Measurements from ENCODE around the gene CLPSL2. TPM values are rescaled to one million over a fixed set of nuclear protein-coding genes. Genes with fewer than 3 reads are reported as not detected.

The CLPSL2 gene
- total RNA-seq, 1 donor = not detected

- Histone ChIP-seq H2AFZ (ENCODE audit: low read length) (no peak overlapping the region), H3K79me2 (ENCODE audit: insufficient read depth, low read length) (no peaks in the 10 kb centered on the region), H3K36me3 (ENCODE audit: insufficient read depth, low read length) (no peaks in the 10 kb centered on the region), H3K27me3 (ENCODE audit: insufficient read depth, low read length) (no peaks in the 10 kb centered on the region), H3K4me1 (ENCODE audit: insufficient read depth, low read length) (peaks cover 4% of the 10 kb centered on the region), H4K20me1 (ENCODE audit: insufficient read depth, low read length) (no peaks in the 10 kb centered on the region), H3K4me2 (ENCODE audit: insufficient read depth, low read length) (no peak overlapping the region), H3K9me3 (ENCODE audit: low read depth, low read length) (no peaks in the 10 kb centered on the region), H3K4me3 (ENCODE audit: insufficient read depth, low read length) (no peak overlapping the region), H3K27ac (ENCODE audit: low read depth, low read length) (no peak overlapping the region)
- no peak for TF ChIP-seq CTCF (IDR thresholded peaks at IDR 0.05; ENCODE audit: extremely low read depth, low read depth, low read length)
- peak; percentile 19 for DNase-seq (ENCODE audit: insufficient read length, low spot score, missing footprints)
Observed at GRCh38 chr6:35811699-35811995, 35.2 kb downstream of the CLPSL2 start.

GRCh38 chr6:35817515-35817914, 41.1 kb downstream of the CLPSL2 start:
- no peak for DNase-seq (ENCODE audit: insufficient read length, low spot score, missing footprints)
- no peaks in the 10 kb centered on the region for H3K27me3 ChIP-seq (ENCODE audit: insufficient read depth, low read length)
- TF ChIP-seq CTCF (IDR thresholded peaks at IDR 0.05; ENCODE audit: extremely low read depth, low read depth, low read length) = no peak
- H4K20me1 ChIP-seq (ENCODE audit: insufficient read depth, low read length) = no peaks in the 10 kb centered on the region
- H2AFZ ChIP-seq (ENCODE audit: low read length) = no peak overlapping the region
- no peak overlapping the region for H3K4me2 ChIP-seq (ENCODE audit: insufficient read depth, low read length)
- no peaks in the 10 kb centered on the region for H3K79me2 ChIP-seq (ENCODE audit: insufficient read depth, low read length)
- H3K9me3 ChIP-seq (ENCODE audit: low read depth, low read length) = peaks cover 2% of the 10 kb centered on the region
- H3K4me3 ChIP-seq (ENCODE audit: insufficient read depth, low read length) = no peak overlapping the region
- H3K27ac ChIP-seq (ENCODE audit: low read depth, low read length) = no peak overlapping the region
- no peaks in the 10 kb centered on the region for H3K4me1 ChIP-seq (ENCODE audit: insufficient read depth, low read length)
- no peaks in the 10 kb centered on the region for H3K36me3 ChIP-seq (ENCODE audit: insufficient read depth, low read length)

- Histone ChIP-seq H3K4me2 (ENCODE audit: insufficient read depth, low read length) (no peak overlapping the region), H3K27me3 (ENCODE audit: insufficient read depth, low read length) (no peaks in the 10 kb centered on the region), H3K4me1 (ENCODE audit: insufficient read depth, low read length) (no peaks in the 10 kb centered on the region), H3K27ac (ENCODE audit: low read depth, low read length) (no peak overlapping the region), H4K20me1 (ENCODE audit: insufficient read depth, low read length) (no peaks in the 10 kb centered on the region), H3K9me3 (ENCODE audit: low read depth, low read length) (no peaks in the 10 kb centered on the region), H3K36me3 (ENCODE audit: insufficient read depth, low read length) (no peaks in the 10 kb centered on the region), H2AFZ (ENCODE audit: low read length) (no peak overlapping the region), H3K79me2 (ENCODE audit: insufficient read depth, low read length) (no peaks in the 10 kb centered on the region), H3K4me3 (ENCODE audit: insufficient read depth, low read length) (no peak overlapping the region)
- DNase-seq (ENCODE audit: insufficient read length, low spot score, missing footprints) = no peak
- TF ChIP-seq CTCF (IDR thresholded peaks at IDR 0.05; ENCODE audit: extremely low read depth, low read depth, low read length) = no peak
Observed at GRCh38 chr6:35823601-35824000, 47.2 kb downstream of the CLPSL2 start.

- no peaks in the 10 kb centered on the region for H3K79me2 ChIP-seq (ENCODE audit: insufficient read depth, low read length)
- no peaks in the 10 kb centered on the region for H3K9me3 ChIP-seq (ENCODE audit: low read depth, low read length)
- H3K4me1 ChIP-seq (ENCODE audit: insufficient read depth, low read length) = no peaks in the 10 kb centered on the region
- H3K36me3 ChIP-seq (ENCODE audit: insufficient read depth, low read length) = no peaks in the 10 kb centered on the region
- no peaks in the 10 kb centered on the region for H3K27me3 ChIP-seq (ENCODE audit: insufficient read depth, low read length)
- H2AFZ ChIP-seq (ENCODE audit: low read length) = no peak overlapping the region
- H3K4me2 ChIP-seq (ENCODE audit: insufficient read depth, low read length) = no peak overlapping the region
- TF ChIP-seq CTCF (IDR thresholded peaks at IDR 0.05; ENCODE audit: extremely low read depth, low read depth, low read length) = no peak
- DNase-seq (ENCODE audit: insufficient read length, low spot score, missing footprints) = peak; percentile 47
- H4K20me1 ChIP-seq (ENCODE audit: insufficient read depth, low read length) = no peaks in the 10 kb centered on the region
- no peak overlapping the region for H3K27ac ChIP-seq (ENCODE audit: low read depth, low read length)
- no peak overlapping the region for H3K4me3 ChIP-seq (ENCODE audit: insufficient read depth, low read length)
Observed at GRCh38 chr6:35824552-35825192, 48.3 kb downstream of the CLPSL2 start.

Other genes with a start within 250 kb of the CLPSL2 start
- gene FKBP5, start 87.7 kb upstream of the CLPSL2 start, total RNA-seq = 5.1 and 6.2 TPM in 2 replicates
- 0.36 and 0.59 TPM in 2 replicates for gene ARMC12, start 39.6 kb upstream of the CLPSL2 start, total RNA-seq
- not detected in 2 replicates for gene CLPSL1, start 4.4 kb downstream of the CLPSL2 start, total RNA-seq
- not detected in 2 replicates for gene CLPS, start 20.7 kb downstream of the CLPSL2 start, total RNA-seq
- not detected in 2 replicates for gene LHFPL5, start 28.8 kb downstream of the CLPSL2 start, total RNA-seq
- 36.6 and 39.5 TPM in 2 replicates for gene SRPK1, start 144.5 kb downstream of the CLPSL2 start, total RNA-seq
- under 0.01 TPM in 1 of 2 replicates, not detected in the other for gene SLC26A8, start 248.0 kb downstream of the CLPSL2 start, total RNA-seq

All from osteoblast (primary cell).